Measurements from ENCODE around the gene CACNG1.

GRCh38 chr17:67076290-67076689 lies 31.9 kb downstream of the CACNG1 start:
- TF ChIP-seq CTCF (IDR thresholded peaks at IDR 0.05), result no peak
- no peak for TF ChIP-seq EZH2phosphoT487 (IDR thresholded peaks at IDR 0.05)
- no peak for TF ChIP-seq EZH2 (IDR thresholded peaks at IDR 0.05)

All from neural progenitor cell (in vitro differentiated cells).